Adipocyte (in vitro differentiated cells): ENCODE data around the gene TECTA.
A peak's percentile ranks its signal among the peaks of the same experiment; 100 is the strongest.

Experiments
- DNase-seq: peaks from one replicate; pipeline ENCODE4 v3.0.0-alpha.2; 2015; ENCODE audit warnings: low read depth
- H3K27me3 ChIP-seq: replicated peaks from 2 replicates; pipeline ENCODE4 v1.7.0; 2013; ENCODE audit warnings: mild to moderate bottlenecking, low read length, moderate library complexity; ENCODE audit not compliant: control insufficient read depth, insufficient read depth
- H3K36me3 ChIP-seq: 2 replicates; pipeline ENCODE4 v1.7.0; 2013; ENCODE audit warnings: low read length, mild to moderate bottlenecking, moderate library complexity; ENCODE audit not compliant: control insufficient read depth, insufficient read depth, severe bottlenecking
- H3K4me1 ChIP-seq: 2 replicates; pipeline ENCODE4 v1.7.0; 2013; ENCODE audit warnings: mild to moderate bottlenecking, low read length, moderate library complexity; ENCODE audit not compliant: control insufficient read depth, insufficient read depth
- H3K4me3 ChIP-seq: 2 replicates; pipeline ENCODE4 v1.7.0; 2013; ENCODE audit warnings: mild to moderate bottlenecking, low read length, moderate library complexity
- H3K9ac ChIP-seq: 2 replicates; pipeline ENCODE4 v1.7.0; 2013; ENCODE audit warnings: mild to moderate bottlenecking, low read length, moderate library complexity
- H3K9me3 ChIP-seq: 2 replicates; pipeline ENCODE4 v1.7.0; 2013; ENCODE audit warnings: mild to moderate bottlenecking, low read length, moderate library complexity; ENCODE audit not compliant: control insufficient read depth

TECTA gene

GRCh38 chr11:121091492-121092152 lies 9.4 kb upstream of the TECTA start:
- H3K27me3 ChIP-seq: no peaks in the 10 kb centered on the region

GRCh38 chr11:121095561-121095960 lies 5.5 kb upstream of the TECTA start:
- Histone ChIP-seq H3K36me3 (no peaks in the 10 kb centered on the region), H3K9ac (no peak overlapping the region), H3K4me1 (peaks cover 2% of the 10 kb centered on the region), H3K9me3 (no peaks in the 10 kb centered on the region), H3K4me3 (no peak overlapping the region), H3K27me3 (no peaks in the 10 kb centered on the region)
- DNase-seq: no peak

More at GRCh38 chr11:121091492-121092152, 9.4 kb upstream of the TECTA start:
- Histone ChIP-seq H3K9me3 (no peaks in the 10 kb centered on the region), H3K4me3 (no peak overlapping the region), H3K36me3 (peaks cover 17% of the 10 kb centered on the region), H3K9ac (no peak overlapping the region), H3K4me1 (peaks cover 4% of the 10 kb centered on the region)
- DNase-seq: no peak

GRCh38 chr11:121099364-121099763 lies 1.7 kb upstream of the TECTA start:
- H3K9me3 ChIP-seq: no peaks in the 10 kb centered on the region

GRCh38 chr11:121099885-121100284 lies 1.2 kb upstream of the TECTA start:
- H3K9me3 ChIP-seq: no peaks in the 10 kb centered on the region
- DNase-seq: peak; percentile 57

More at GRCh38 chr11:121099364-121099763, 1.7 kb upstream of the TECTA start:
- H3K36me3 ChIP-seq: no peaks in the 10 kb centered on the region
- H3K27me3 ChIP-seq: no peaks in the 10 kb centered on the region
- no peak overlapping the region for H3K9ac ChIP-seq
- H3K4me3 ChIP-seq: no peak overlapping the region
- DNase-seq: no peak
- H3K4me1 ChIP-seq: peaks cover 2% of the 10 kb centered on the region

GRCh38 chr11:121104312-121104762 lies 3.3 kb downstream of the TECTA start:
- DNase-seq: no peak
- H3K36me3 ChIP-seq: no peaks in the 10 kb centered on the region
- H3K9me3 ChIP-seq: no peaks in the 10 kb centered on the region
- H3K4me3 ChIP-seq: no peak overlapping the region
- no peak overlapping the region for H3K9ac ChIP-seq
- H3K27me3 ChIP-seq: peaks cover 17% of the 10 kb centered on the region
- peaks cover 15% of the 10 kb centered on the region for H3K4me1 ChIP-seq

More at GRCh38 chr11:121099885-121100284, 1.2 kb upstream of the TECTA start:
- Histone ChIP-seq H3K4me3 (no peak overlapping the region), H3K9ac (no peak overlapping the region), H3K36me3 (no peaks in the 10 kb centered on the region), H3K4me1 (peaks cover 7% of the 10 kb centered on the region), H3K27me3 (no peaks in the 10 kb centered on the region)

- Histone ChIP-seq H3K9ac (no peak overlapping the region), H3K36me3 (no peaks in the 10 kb centered on the region), H3K9me3 (no peaks in the 10 kb centered on the region), H3K27me3 (peaks cover 19% of the 10 kb centered on the region), H3K4me1 (peaks cover 15% of the 10 kb centered on the region), H3K4me3 (no peak overlapping the region)
- DNase-seq: peak; percentile 44
Measured at GRCh38 chr11:121105063-121105480, 4.0 kb downstream of the TECTA start.

- no peaks in the 10 kb centered on the region for H3K36me3 ChIP-seq
- no peak overlapping the region for H3K9ac ChIP-seq
- H3K27me3 ChIP-seq: peaks cover 25% of the 10 kb centered on the region
- H3K4me1 ChIP-seq: peaks cover 15% of the 10 kb centered on the region
- no peak for DNase-seq
- no peaks in the 10 kb centered on the region for H3K9me3 ChIP-seq
- no peak overlapping the region for H3K4me3 ChIP-seq
Measured at GRCh38 chr11:121105481-121106195, 4.6 kb downstream of the TECTA start.

GRCh38 chr11:121106812-121107211 lies 5.8 kb downstream of the TECTA start:
- H3K9ac ChIP-seq: no peak overlapping the region
- H3K4me3 ChIP-seq: no peak overlapping the region
- H3K9me3 ChIP-seq: no peaks in the 10 kb centered on the region
- peaks cover 15% of the 10 kb centered on the region for H3K4me1 ChIP-seq
- no peak for DNase-seq
- H3K36me3 ChIP-seq: no peaks in the 10 kb centered on the region
- peaks cover 37% of the 10 kb centered on the region for H3K27me3 ChIP-seq

- H3K36me3 ChIP-seq: no peaks in the 10 kb centered on the region
- peaks cover 15% of the 10 kb centered on the region for H3K4me1 ChIP-seq
- peaks cover 42% of the 10 kb centered on the region for H3K27me3 ChIP-seq
- no peak overlapping the region for H3K4me3 ChIP-seq
- no peak for DNase-seq
- no peaks in the 10 kb centered on the region for H3K9me3 ChIP-seq
- H3K9ac ChIP-seq: no peak overlapping the region
Measured at GRCh38 chr11:121108413-121108812, 7.4 kb downstream of the TECTA start.

GRCh38 chr11:121109471-121109870 lies 8.4 kb downstream of the TECTA start:
- no peak overlapping the region for H3K4me3 ChIP-seq
- H3K36me3 ChIP-seq: no peaks in the 10 kb centered on the region
- peaks cover 42% of the 10 kb centered on the region for H3K27me3 ChIP-seq
- H3K9ac ChIP-seq: no peak overlapping the region
- no peaks in the 10 kb centered on the region for H3K9me3 ChIP-seq
- peaks cover 12% of the 10 kb centered on the region for H3K4me1 ChIP-seq
- no peak for DNase-seq

- Histone ChIP-seq H3K36me3 (no peaks in the 10 kb centered on the region), H3K4me1 (peaks cover 7% of the 10 kb centered on the region), H3K9me3 (no peaks in the 10 kb centered on the region), H3K27me3 (peaks cover 42% of the 10 kb centered on the region), H3K4me3 (no peak overlapping the region), H3K9ac (no peak overlapping the region)
- peak; percentile 25 for DNase-seq
Measured at GRCh38 chr11:121109916-121110586, 9.0 kb downstream of the TECTA start.
